HUES48 (cell line): Measurements from ENCODE around the gene REELD1.

Experiments
- H3K27ac ChIP-seq: one replicate; pipeline ENCODE4 v1.7.0; 2013; ENCODE audit warnings: low read depth, low read length, inconsistent platforms
- H3K27me3 ChIP-seq: 2 replicates; pipeline ENCODE4 v1.6.1; 2013; ENCODE audit warnings: mild to moderate bottlenecking, low read length; ENCODE audit not compliant: control insufficient read depth, insufficient read depth
- H3K36me3 ChIP-seq: 2 replicates; pipeline ENCODE4 v1.6.1; 2013; ENCODE audit warnings: low read length; ENCODE audit not compliant: control insufficient read depth, insufficient read depth
- H3K4me1 ChIP-seq: 2 replicates; pipeline ENCODE4 v1.6.1; 2013; ENCODE audit warnings: mild to moderate bottlenecking, low read length; ENCODE audit not compliant: control insufficient read depth, insufficient read depth
- H3K4me3 ChIP-seq: 2 replicates; pipeline ENCODE4 v1.5.1; 2013; ENCODE audit warnings: mild to moderate bottlenecking, low read depth, low read length
- H3K9ac ChIP-seq: 2 replicates; pipeline ENCODE4 v1.6.1; 2013; ENCODE audit warnings: mild to moderate bottlenecking, low read depth, low read length, moderate library complexity
- H3K9me3 ChIP-seq: 2 replicates; pipeline ENCODE4 v1.6.1; 2013; ENCODE audit warnings: low read length; ENCODE audit not compliant: control insufficient read depth, insufficient read depth

Gene REELD1

DNA sequence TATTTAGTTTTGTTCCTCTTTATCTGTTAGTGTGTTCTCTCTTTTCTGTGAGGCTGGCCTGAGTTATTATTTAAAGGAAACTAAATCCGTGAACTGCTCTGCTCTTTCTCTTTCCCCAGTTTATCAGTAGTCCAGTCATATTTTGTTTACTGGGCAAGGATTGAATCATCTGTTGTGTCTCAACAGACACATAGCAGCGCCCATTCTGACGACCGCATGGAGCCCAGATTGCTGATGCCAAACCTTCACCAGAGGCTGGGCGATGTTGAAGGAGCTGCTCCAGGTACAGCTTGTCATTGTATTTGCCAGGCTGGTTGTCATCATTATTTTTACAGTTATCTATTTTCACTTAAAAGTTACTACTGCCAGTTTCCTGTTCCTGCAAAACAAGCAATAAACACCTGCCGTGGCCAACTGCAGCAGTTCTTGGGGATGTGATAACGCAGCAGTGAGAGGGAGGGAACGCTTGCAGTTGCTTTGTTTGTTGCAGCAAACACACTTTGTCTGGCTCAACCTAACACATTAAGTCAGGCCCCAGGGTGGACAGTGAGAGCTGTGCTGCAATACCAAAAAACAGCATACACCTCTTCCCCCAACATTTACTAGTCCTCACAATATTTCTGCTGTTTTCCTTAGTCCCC is 10.1 kb downstream of the REELD1 start:
- H3K9ac ChIP-seq = no peak overlapping the region
- no peaks in the 10 kb centered on the region for H3K4me1 ChIP-seq
- no peaks in the 10 kb centered on the region for H3K9me3 ChIP-seq
- no peaks in the 10 kb centered on the region for H3K36me3 ChIP-seq
- H3K27ac ChIP-seq = no peak overlapping the region
- no peak overlapping the region for H3K4me3 ChIP-seq
- H3K27me3 ChIP-seq = no peaks in the 10 kb centered on the region

- Histone ChIP-seq H3K9ac (no peak overlapping the region), H3K27ac (no peak overlapping the region)
Observed at GRCh38 chr4:146229406-146229805, 15.1 kb downstream of the REELD1 start.

DNA sequence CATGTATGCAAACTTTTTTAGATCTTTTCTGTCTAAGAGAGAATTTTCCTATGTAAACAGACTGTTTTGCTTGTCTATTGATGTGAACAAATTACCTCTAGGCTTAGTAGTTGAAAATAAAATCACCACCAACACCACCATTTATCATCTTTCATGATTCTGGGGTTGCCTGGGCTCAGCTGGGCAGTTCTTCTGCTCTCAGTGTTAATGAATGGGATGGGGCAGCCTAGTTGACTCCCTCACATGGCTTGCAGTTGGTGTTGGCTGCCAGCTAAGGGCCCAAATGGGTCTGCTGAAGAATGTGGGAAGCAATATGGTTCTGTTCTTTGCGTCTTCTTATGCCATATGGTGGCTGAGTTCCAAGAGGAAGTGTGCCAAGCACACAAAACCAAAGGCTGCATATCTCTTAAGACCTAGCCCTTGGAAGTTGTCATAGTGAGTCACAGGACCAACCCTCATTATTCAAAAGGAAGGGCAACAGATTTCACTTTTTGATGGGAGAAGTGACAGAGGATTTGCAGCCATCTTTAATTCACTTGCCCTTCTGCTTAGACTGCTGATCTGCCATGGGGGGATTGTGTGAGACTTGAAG is 17.9 kb downstream of the REELD1 start:
- Histone ChIP-seq H3K27me3 (no peaks in the 10 kb centered on the region), H3K9me3 (no peaks in the 10 kb centered on the region), H3K4me1 (no peaks in the 10 kb centered on the region), H3K9ac (no peak overlapping the region), H3K27ac (no peak overlapping the region), H3K4me3 (no peak overlapping the region), H3K36me3 (no peaks in the 10 kb centered on the region)

More at GRCh38 chr4:146229406-146229805, 15.1 kb downstream of the REELD1 start:
- no peaks in the 10 kb centered on the region for H3K4me1 ChIP-seq
- H3K36me3 ChIP-seq = no peaks in the 10 kb centered on the region
- no peak overlapping the region for H3K4me3 ChIP-seq
- no peaks in the 10 kb centered on the region for H3K9me3 ChIP-seq
- H3K27me3 ChIP-seq = no peaks in the 10 kb centered on the region

- Histone ChIP-seq H3K4me1 (no peaks in the 10 kb centered on the region), H3K9ac (no peak overlapping the region), H3K36me3 (no peaks in the 10 kb centered on the region), H3K27me3 (no peaks in the 10 kb centered on the region), H3K27ac (no peak overlapping the region), H3K9me3 (no peaks in the 10 kb centered on the region), H3K4me3 (no peak overlapping the region)
Observed at GRCh38 chr4:146235654-146236177, 21.4 kb downstream of the REELD1 start.

DNA sequence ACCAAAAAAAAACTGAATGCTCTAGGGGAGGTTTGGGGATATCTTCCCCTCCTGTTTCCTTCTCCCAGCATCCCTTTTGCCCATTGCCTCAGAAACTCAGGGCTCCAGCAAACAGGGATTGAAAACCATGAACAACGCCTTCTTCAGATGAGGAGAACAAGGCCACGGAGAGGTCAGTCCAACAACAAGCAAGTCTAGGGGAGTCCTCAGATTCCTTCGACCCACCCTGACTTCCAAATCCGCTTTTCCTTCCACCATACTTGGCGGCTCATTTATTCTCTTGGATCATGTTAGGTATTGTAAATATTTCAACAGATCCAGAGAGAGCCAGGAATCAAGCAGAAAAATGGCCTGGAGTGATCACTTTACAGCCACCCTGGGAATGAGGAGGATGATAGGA is 21.9 kb downstream of the REELD1 start:
- H3K9ac ChIP-seq = no peak overlapping the region
- H3K4me1 ChIP-seq = no peaks in the 10 kb centered on the region
- no peaks in the 10 kb centered on the region for H3K36me3 ChIP-seq
- H3K27me3 ChIP-seq = no peaks in the 10 kb centered on the region
- H3K4me3 ChIP-seq = no peak overlapping the region
- no peak overlapping the region for H3K27ac ChIP-seq
- no peaks in the 10 kb centered on the region for H3K9me3 ChIP-seq

- no peak overlapping the region for H3K4me3 ChIP-seq
- H3K4me1 ChIP-seq = 0 out of 2 replicates have a peak, but pooled peaks cover 5% of the 10 kb centered on the region
- H3K36me3 ChIP-seq = no peaks in the 10 kb centered on the region
- no peaks in the 10 kb centered on the region for H3K27me3 ChIP-seq
- H3K9ac ChIP-seq = no peak overlapping the region
- no peaks in the 10 kb centered on the region for H3K9me3 ChIP-seq
- H3K27ac ChIP-seq = no peak overlapping the region
Observed at GRCh38 chr4:146237092-146237491, 22.8 kb downstream of the REELD1 start.

- H3K4me1 ChIP-seq = 0 out of 2 replicates have a peak, but pooled peaks cover 5% of the 10 kb centered on the region
- no peak overlapping the region for H3K27ac ChIP-seq
- no peaks in the 10 kb centered on the region for H3K27me3 ChIP-seq
- no peaks in the 10 kb centered on the region for H3K36me3 ChIP-seq
- H3K9ac ChIP-seq = no peak overlapping the region
- no peak overlapping the region for H3K4me3 ChIP-seq
- H3K9me3 ChIP-seq = no peaks in the 10 kb centered on the region
Observed at GRCh38 chr4:146238107-146238506, 23.8 kb downstream of the REELD1 start.

- H3K9me3 ChIP-seq = no peaks in the 10 kb centered on the region
- H3K4me1 ChIP-seq = 0 out of 2 replicates have a peak, but pooled peaks cover 5% of the 10 kb centered on the region
- no peaks in the 10 kb centered on the region for H3K27me3 ChIP-seq
- H3K4me3 ChIP-seq = no peak overlapping the region
- no peak overlapping the region for H3K9ac ChIP-seq
- no peak overlapping the region for H3K27ac ChIP-seq
- no peaks in the 10 kb centered on the region for H3K36me3 ChIP-seq
Observed at GRCh38 chr4:146243141-146243882, 29.0 kb downstream of the REELD1 start.

- no peaks in the 10 kb centered on the region for H3K9me3 ChIP-seq
- 0 out of 2 replicates have a peak, but pooled peaks cover 5% of the 10 kb centered on the region for H3K4me1 ChIP-seq
- no peaks in the 10 kb centered on the region for H3K36me3 ChIP-seq
- no peaks in the 10 kb centered on the region for H3K27me3 ChIP-seq
- H3K9ac ChIP-seq = no peak overlapping the region
- H3K27ac ChIP-seq = no peak overlapping the region
- H3K4me3 ChIP-seq = no peak overlapping the region
Observed at GRCh38 chr4:146243883-146244277, 29.5 kb downstream of the REELD1 start.

DNA sequence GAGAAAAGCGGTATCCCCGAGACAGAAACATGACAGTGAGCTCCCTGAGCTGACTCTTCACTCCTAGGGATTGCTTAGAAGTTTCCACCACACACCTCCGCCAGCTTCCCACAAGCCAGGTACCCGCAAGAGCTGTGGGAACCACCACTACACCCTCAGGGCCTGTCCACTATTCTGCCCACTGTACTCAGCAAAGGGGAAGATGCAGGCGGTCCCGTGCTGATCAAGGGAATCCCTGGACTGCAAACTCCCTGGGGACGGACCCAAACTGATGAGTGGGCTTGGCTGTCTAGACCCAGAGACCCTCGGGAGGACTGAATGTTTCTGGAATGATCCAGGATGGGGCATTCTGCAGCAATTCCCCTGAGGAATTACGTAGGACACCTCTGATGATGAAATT is 30.2 kb downstream of the REELD1 start:
- Histone ChIP-seq H3K27me3 (no peaks in the 10 kb centered on the region), H3K4me3 (no peak overlapping the region), H3K27ac (no peak overlapping the region), H3K9ac (no peak overlapping the region), H3K4me1 (0 out of 2 replicates have a peak, but pooled peaks cover 5% of the 10 kb centered on the region), H3K9me3 (no peaks in the 10 kb centered on the region), H3K36me3 (no peaks in the 10 kb centered on the region)

DNA sequence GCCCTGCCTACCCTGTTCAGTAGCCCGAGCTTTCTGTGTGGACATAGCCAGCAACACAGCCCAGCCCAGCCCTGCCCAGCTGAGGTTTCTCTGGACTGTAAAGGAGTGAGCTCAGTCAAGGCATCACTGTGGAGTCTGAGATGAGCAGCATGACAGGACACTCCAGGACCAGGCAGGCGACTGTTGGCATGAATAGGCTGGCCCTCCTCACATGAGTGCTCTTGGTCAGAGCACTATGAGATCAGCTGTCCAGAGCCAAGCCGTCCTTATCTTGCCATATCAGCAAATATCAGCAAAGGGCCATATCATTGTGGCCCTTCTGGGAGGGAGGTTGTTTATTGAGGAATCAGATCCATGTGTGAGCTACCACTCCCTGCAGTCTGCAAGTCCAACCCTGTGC is 30.9 kb downstream of the REELD1 start:
- no peaks in the 10 kb centered on the region for H3K36me3 ChIP-seq
- H3K27ac ChIP-seq = no peak overlapping the region
- H3K27me3 ChIP-seq = no peaks in the 10 kb centered on the region
- 0 out of 2 replicates have a peak, but pooled peaks cover 5% of the 10 kb centered on the region for H3K4me1 ChIP-seq
- no peaks in the 10 kb centered on the region for H3K9me3 ChIP-seq
- H3K9ac ChIP-seq = no peak overlapping the region
- H3K4me3 ChIP-seq = no peak overlapping the region
